BLaER1 treated with 17β-estradiol and CSF1 and Interleukin-3, amounts not matched to agents 10 nM and 100 nM (cell line): ENCODE data around the gene DDX31.

Experiments used
- H3K27ac ChIP-seq, 11 experiments: shearing (Covaris generic); formaldehyde crosslinking; 2 replicates each; pipeline ENCODE4 v1.8.1; 2022
- H3K27me3 ChIP-seq, 11 experiments: shearing (Covaris generic); formaldehyde crosslinking; 2 replicates each; pipeline ENCODE4 v1.8.1; 2022
- H3K36me3 ChIP-seq, 11 experiments: shearing (Covaris generic); formaldehyde crosslinking; 2 replicates each; pipeline ENCODE4 v1.8.1; 2022
- H3K4me1 ChIP-seq, 10 experiments: shearing (Covaris generic); formaldehyde crosslinking; 2 replicates each; pipeline ENCODE4 v1.8.1; 2022
- H3K4me2 ChIP-seq, 11 experiments: shearing (Covaris generic); formaldehyde crosslinking; 2 replicates each; pipeline ENCODE4 v1.8.1; 2022
- H3K4me3 ChIP-seq, 10 experiments: shearing (Covaris generic); formaldehyde crosslinking; 2 replicates each; pipeline ENCODE4 v1.8.1; 2022
- H3K9ac ChIP-seq, 11 experiments: shearing (Covaris generic); formaldehyde crosslinking; 2 replicates each; pipeline ENCODE4 v1.8.1; 2022
- H3K9me3 ChIP-seq, 11 experiments: shearing (Covaris generic); formaldehyde crosslinking; replicated peaks in 1 of 11; 2 replicates each; pipeline ENCODE4 v1.8.1; 2022
- H4K20me1 ChIP-seq, 11 experiments: shearing (Covaris generic); formaldehyde crosslinking; 2 replicates each; pipeline ENCODE4 v1.8.1; 2022
- Cebpa-rat ChIP-seq, 11 experiments: shearing (Covaris generic); IDR thresholded peaks; 2 replicates each; pipeline ENCODE4 v1.8.1; 2022

Gene DDX31

DNA sequence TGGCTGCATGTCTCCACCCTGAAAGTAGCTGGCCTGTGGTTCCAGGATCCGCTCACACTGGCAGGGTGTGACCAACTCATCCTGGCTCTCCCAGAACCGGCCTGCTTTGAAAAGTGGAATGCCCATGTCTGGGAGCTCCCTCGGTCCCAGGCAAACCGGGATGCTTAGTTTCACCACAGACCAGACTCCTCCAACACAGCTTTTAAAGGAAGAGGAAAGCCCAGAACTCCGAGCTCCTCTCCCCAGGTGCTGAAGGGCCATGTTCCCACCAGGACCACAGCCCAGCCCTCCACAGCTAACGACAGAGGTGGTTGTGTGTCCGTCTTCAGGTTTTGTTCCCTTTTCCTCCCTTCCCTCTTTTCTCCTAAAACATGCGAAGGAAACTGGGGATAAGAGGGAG, 38.5 kb upstream of the DDX31 start:
- Histone ChIP-seq H3K9me3 (peaks cover 1 to 9% (median 7%) of the 10 kb centered on the region in 11 experiments; a peak in 17 of 22 replicates), H3K4me3 (no peak overlapping the region), H3K27ac (no peak overlapping the region), H3K9ac (no peak overlapping the region), H3K4me2 (no peak overlapping the region), H3K4me1 (no peaks in the 10 kb centered on the region; a peak in 1 of 20 replicates), H3K27me3 (no peaks in the 10 kb centered on the region), H3K36me3 (no peaks in the 10 kb centered on the region), H4K20me1 (no peaks in the 10 kb centered on the region; a peak in 1 of 22 replicates)
- TF ChIP-seq Cebpa-rat (IDR thresholded peaks at IDR 0.05) = no peak

DNA sequence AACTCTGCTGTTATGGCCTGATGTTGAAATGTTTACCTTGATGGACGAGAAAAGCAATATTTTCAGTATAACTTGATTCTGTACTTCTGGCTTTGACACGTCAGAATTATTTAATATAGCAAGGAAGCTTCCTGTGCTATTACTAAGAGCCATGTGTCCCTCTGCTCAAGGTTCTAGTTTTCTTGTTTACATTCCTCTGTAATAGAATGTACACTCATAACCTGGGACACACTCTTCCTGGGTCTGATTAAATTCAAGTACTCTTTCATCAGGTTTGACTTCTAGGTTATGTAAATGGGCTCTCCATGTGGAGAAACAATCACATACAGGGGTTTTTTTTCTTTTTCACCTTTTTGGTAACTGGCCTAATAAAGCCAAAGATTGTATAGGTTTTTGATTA, 33.6 kb upstream of the DDX31 start:
- peaks cover 24 to 45% (median 39%) of the 10 kb centered on the region in 11 experiments for H3K9me3 ChIP-seq
- TF ChIP-seq Cebpa-rat (IDR thresholded peaks at IDR 0.05) = no peak
- no peak overlapping the region for H3K9ac ChIP-seq
- no peaks in the 10 kb centered on the region for H3K27me3 ChIP-seq
- no peak overlapping the region for H3K4me2 ChIP-seq
- no peaks in the 10 kb centered on the region for H3K36me3 ChIP-seq
- H4K20me1 ChIP-seq = no peaks in the 10 kb centered on the region; a peak in 1 of 22 replicates
- H3K27ac ChIP-seq = no peak overlapping the region
- H3K4me1 ChIP-seq = no peaks in the 10 kb centered on the region
- H3K4me3 ChIP-seq = no peak overlapping the region

DNA sequence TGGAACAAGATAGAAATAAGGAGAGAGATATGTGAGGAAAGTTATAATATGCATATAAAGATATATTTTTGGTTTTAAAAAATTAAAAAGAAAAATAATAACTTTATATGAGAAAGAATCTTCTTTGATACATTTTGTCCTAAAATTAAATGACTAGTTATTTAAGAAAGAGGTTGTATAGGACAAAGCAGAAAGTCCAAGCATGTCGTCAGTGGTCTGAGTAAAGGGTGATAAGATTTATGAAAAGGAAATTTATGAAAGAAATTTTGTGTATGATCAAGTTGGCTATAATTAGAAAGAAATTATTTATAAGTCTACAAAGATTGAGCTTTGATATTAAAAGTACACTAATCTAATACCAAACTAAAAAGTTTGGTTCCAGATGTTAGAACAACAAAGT, 32.5 kb upstream of the DDX31 start:
- Histone ChIP-seq H3K4me3 (no peak overlapping the region), H3K4me2 (no peak overlapping the region), H3K4me1 (no peaks in the 10 kb centered on the region), H3K27ac (no peak overlapping the region), H3K27me3 (no peaks in the 10 kb centered on the region), H3K9ac (no peak overlapping the region), H3K36me3 (no peaks in the 10 kb centered on the region), H3K9me3 (peaks cover 35 to 56% (median 50%) of the 10 kb centered on the region in 11 experiments), H4K20me1 (no peaks in the 10 kb centered on the region)
- TF ChIP-seq Cebpa-rat (IDR thresholded peaks at IDR 0.05) = no peak

DNA sequence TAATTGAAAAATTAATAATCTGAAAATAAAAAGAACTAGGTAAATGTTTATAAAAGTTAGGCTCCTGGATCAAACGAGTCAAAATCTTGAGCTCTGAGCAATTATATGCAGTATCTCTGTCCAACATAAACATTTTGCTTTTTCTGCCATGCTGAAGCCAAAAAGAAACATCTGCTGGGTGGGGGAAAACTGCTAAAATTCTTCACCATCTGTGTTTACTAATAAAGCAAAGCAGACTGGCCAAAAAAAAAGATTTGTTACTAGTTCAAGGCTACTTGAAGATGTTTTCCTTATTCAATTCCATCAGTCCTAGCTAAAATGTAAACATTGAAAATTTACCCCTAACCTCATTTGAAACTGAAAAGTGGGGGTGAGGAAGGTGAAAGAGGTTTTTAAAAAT, 30.2 kb upstream of the DDX31 start:
- Histone ChIP-seq H3K27me3 (no peaks in the 10 kb centered on the region), H4K20me1 (no peaks in the 10 kb centered on the region), H3K4me3 (no peak overlapping the region), H3K9ac (no peak overlapping the region), H3K27ac (no peak overlapping the region), H3K9me3 (peaks cover 58 to 79% (median 73%) of the 10 kb centered on the region in 11 experiments), H3K36me3 (peaks cover 0 to 3% (median 0%) of the 10 kb centered on the region in 11 experiments; a peak in 3 of 22 replicates), H3K4me2 (no peak overlapping the region), H3K4me1 (no peaks in the 10 kb centered on the region)
- TF ChIP-seq Cebpa-rat (IDR thresholded peaks at IDR 0.05) = no peak

DNA sequence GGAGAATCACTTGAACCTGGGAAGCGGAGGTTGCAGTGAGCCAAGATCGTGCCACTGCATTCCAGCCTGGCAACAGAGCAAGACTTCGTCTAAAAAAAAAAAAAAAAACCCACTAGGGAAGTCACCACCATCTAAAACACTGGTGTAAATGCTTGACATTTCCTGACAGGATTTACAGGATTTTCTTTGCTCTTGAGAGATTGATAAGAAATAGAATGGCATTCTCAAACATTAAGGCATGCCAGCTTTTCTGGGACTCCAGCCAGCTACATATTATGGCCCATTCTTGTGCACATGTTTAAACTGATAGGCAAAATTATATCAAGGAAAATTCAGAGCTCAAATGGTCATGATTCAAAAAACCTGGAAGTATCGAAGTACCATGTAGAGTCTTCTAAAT, 29.2 kb upstream of the DDX31 start:
- Histone ChIP-seq H3K9me3 (peaks cover 64 to 83% (median 78%) of the 10 kb centered on the region in 11 experiments), H3K27me3 (no peaks in the 10 kb centered on the region), H3K4me2 (no peak overlapping the region), H3K36me3 (peaks cover 0 to 12% (median 0%) of the 10 kb centered on the region in 11 experiments; a peak in 5 of 22 replicates), H3K4me3 (no peak overlapping the region), H3K4me1 (no peaks in the 10 kb centered on the region), H4K20me1 (no peaks in the 10 kb centered on the region), H3K9ac (no peak overlapping the region), H3K27ac (no peak overlapping the region)
- TF ChIP-seq Cebpa-rat (IDR thresholded peaks at IDR 0.05) = no peak

DNA sequence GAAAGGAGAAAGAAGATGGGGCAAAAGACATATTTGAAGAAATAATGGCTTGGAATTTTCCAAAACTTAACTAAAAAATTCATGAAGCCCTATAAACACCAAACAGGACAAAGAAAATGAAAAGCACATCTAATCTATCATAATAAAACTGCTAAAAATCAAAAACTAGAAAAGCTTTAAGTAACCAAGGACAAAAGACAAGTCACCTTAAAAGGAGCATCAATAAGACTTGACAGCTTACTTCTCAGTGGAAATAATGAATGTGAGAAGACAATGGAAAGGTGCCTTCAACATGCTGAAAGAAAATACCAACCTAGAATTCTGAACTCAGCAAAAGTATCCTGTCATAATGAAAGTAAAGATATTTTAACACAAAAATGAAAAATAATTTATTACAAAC, 27.4 kb upstream of the DDX31 start:
- Histone ChIP-seq H3K9me3 (peaks cover 47 to 69% (median 61%) of the 10 kb centered on the region in 11 experiments), H3K36me3 (peaks cover 5 to 26% (median 9%) of the 10 kb centered on the region in 11 experiments; a peak in 18 of 22 replicates), H3K4me3 (no peak overlapping the region), H3K9ac (no peak overlapping the region), H3K4me2 (no peak overlapping the region), H3K27ac (no peak overlapping the region), H4K20me1 (no peaks in the 10 kb centered on the region), H3K4me1 (no peaks in the 10 kb centered on the region), H3K27me3 (no peaks in the 10 kb centered on the region)
- TF ChIP-seq Cebpa-rat (IDR thresholded peaks at IDR 0.05) = no peak

DNA sequence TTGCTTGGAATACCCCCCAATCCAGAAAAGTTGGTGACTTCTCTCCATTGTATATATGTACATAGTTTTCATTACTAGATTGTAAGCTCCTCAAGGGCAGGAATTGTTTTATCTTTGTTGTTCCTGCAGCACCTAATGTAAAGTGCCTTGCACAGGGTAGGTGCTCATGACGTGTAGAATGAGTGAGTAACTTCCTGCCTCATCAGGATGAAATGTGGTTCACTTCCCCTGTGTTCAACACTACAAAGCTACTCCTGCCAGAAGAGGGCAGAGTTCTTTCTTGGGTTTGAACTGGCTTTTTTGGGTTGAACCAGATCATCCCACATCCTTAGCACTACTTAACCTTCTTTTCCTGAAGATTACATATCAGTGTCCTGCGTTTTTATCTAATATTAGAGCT, 24.4 kb upstream of the DDX31 start:
- Histone ChIP-seq H3K4me2 (no peak overlapping the region), H3K9ac (no peak overlapping the region), H3K27ac (no peak overlapping the region), H3K27me3 (no peaks in the 10 kb centered on the region), H3K9me3 (peaks cover 40 to 53% (median 48%) of the 10 kb centered on the region in 11 experiments), H3K36me3 (peaks cover 36 to 57% (median 40%) of the 10 kb centered on the region in 11 experiments), H4K20me1 (peaks cover 0 to 18% (median 0%) of the 10 kb centered on the region in 11 experiments; a peak in 3 of 22 replicates), H3K4me3 (no peak overlapping the region), H3K4me1 (peaks cover 0 to 9% (median 0%) of the 10 kb centered on the region in 10 experiments; a peak in 3 of 20 replicates)
- TF ChIP-seq Cebpa-rat (IDR thresholded peaks at IDR 0.05) = no peak

DNA sequence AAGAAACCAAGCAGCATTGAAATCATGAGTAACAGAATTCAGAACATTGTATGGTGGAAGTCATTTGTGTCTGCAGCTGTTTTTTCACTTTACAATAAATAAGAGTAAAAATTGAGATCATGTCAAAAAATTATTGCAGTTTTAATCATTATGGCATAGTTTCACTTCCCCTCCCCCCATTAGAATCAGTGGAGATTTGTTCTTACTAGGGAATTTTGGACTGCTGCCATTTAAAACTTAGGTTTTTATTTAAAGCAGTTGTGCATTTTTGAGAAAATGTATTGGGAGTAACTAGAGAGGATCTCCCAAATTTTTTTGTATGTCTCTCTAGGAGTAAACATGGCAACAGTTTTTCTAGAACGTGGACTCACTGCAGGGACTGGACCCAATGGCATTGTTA, 20.9 kb upstream of the DDX31 start:
- Histone ChIP-seq H3K4me2 (no peak overlapping the region), H3K27me3 (no peaks in the 10 kb centered on the region), H3K36me3 (peaks cover 66 to 92% (median 73%) of the 10 kb centered on the region in 11 experiments), H3K9me3 (peaks cover 5 to 18% (median 13%) of the 10 kb centered on the region in 11 experiments; a peak in 21 of 22 replicates), H4K20me1 (peaks cover 0 to 41% (median 13%) of the 10 kb centered on the region in 11 experiments; a peak in 12 of 22 replicates), H3K4me3 (no peak overlapping the region), H3K27ac (no peak overlapping the region), H3K9ac (no peak overlapping the region), H3K4me1 (peaks cover 0 to 9% (median 0%) of the 10 kb centered on the region in 10 experiments; a peak in 3 of 20 replicates)
- TF ChIP-seq Cebpa-rat (IDR thresholded peaks at IDR 0.05) = no peak

DNA sequence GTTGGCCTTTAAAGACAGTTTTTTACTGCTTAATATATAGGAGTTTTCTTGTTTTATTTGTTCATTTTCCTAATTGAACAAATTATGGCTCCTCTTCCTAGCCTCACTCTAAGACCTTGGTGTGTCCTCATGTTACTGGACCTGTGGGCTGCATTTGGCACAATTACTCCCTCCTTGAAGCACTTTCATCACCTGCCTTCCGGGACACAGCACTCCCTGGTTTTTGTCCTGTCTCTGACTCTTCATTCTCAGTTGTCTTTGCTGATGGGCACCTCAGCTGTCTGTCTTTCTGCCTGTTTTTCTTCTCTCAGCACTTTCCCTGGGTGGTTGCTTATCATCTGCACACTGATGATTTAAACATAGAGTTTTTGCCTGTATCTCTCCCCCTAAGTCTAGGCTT, 14.1 kb upstream of the DDX31 start:
- Histone ChIP-seq H3K36me3 (peaks cover 90 to 100% (median 99%) of the 10 kb centered on the region in 11 experiments), H3K27ac (no peak overlapping the region), H3K9me3 (no peaks in the 10 kb centered on the region), H3K27me3 (no peaks in the 10 kb centered on the region), H4K20me1 (peaks cover 21 to 90% (median 76%) of the 10 kb centered on the region in 11 experiments; a peak in 21 of 22 replicates), H3K4me3 (no peak overlapping the region), H3K9ac (no peak overlapping the region), H3K4me2 (no peak overlapping the region), H3K4me1 (no peaks in the 10 kb centered on the region)
- no peak for TF ChIP-seq Cebpa-rat (IDR thresholded peaks at IDR 0.05)

DNA sequence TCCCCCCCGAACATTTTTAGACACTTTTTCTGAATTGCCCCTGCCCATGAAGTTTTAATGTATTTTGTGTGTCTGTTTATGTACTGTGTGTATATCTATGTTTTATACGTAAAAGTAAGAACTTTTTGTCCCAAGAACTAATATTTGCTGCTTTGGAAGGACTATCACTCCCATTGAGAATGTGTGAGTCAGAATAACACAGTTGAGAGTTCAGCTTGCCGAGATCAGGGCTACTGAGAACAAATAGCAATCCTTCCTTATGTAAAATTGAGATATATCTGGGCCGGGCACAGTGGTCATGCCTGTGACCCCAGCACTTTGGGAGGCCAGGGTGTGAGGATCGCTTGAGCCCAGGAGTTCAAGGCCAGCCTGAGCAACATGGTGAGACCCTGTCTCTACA, 11.8 kb upstream of the DDX31 start:
- Histone ChIP-seq H3K4me3 (no peak overlapping the region), H3K27ac (no peak overlapping the region), H3K36me3 (peaks cover 84 to 100% (median 96%) of the 10 kb centered on the region in 11 experiments)

More for the DNA sequence above, 11.8 kb upstream of the DDX31 start:
- Histone ChIP-seq H4K20me1 (peaks cover 29 to 100% (median 95%) of the 10 kb centered on the region in 11 experiments; a peak in 21 of 22 replicates), H3K9ac (no peak overlapping the region), H3K4me2 (no peak overlapping the region), H3K9me3 (no peaks in the 10 kb centered on the region), H3K4me1 (no peaks in the 10 kb centered on the region), H3K27me3 (no peaks in the 10 kb centered on the region)
- no peak for TF ChIP-seq Cebpa-rat (IDR thresholded peaks at IDR 0.05)
